Hepatocyte (in vitro differentiated cells): Measurements from ENCODE around the gene PPP1R14B. TPM values are rescaled to one million over a fixed set of nuclear protein-coding genes. Genes with fewer than 3 reads are reported as not detected.
A peak's percentile ranks its signal among the peaks of the same experiment; 100 is the strongest.

ENCODE experiments used
- DNase-seq: peaks from one replicate; pipeline ENCODE4 v3.0.0-alpha.2; 2016; ENCODE audit warnings: low spot score
- H2AFZ ChIP-seq: fragments of 200-600 bp; sonication (generic); 2 replicates; pipeline ENCODE4 v1.6.0; 2016; ENCODE audit warnings: antibody characterized with exemption, mild to moderate bottlenecking
- H3K27ac ChIP-seq: fragments of 200-600 bp; sonication (generic); 2 replicates; pipeline ENCODE4 v1.5.1; 2016; ENCODE audit warnings: mild to moderate bottlenecking
- H3K27me3 ChIP-seq: fragments of 200-600 bp; sonication (generic); 2 replicates; pipeline ENCODE4 v1.6.1; 2016
- H3K36me3 ChIP-seq: fragments of 200-600 bp; sonication (generic); replicated peaks from 2 replicates; pipeline ENCODE4 v1.5.1; 2016; ENCODE audit warnings: low read depth; ENCODE audit not compliant: insufficient read depth
- H3K4me1 ChIP-seq: fragments of 200-600 bp; sonication (generic); 2 replicates; pipeline ENCODE4 v1.5.1; 2016; ENCODE audit warnings: mild to moderate bottlenecking, moderate library complexity; ENCODE audit not compliant: insufficient read depth
- H3K4me2 ChIP-seq: fragments of 200-600 bp; sonication (generic); 2 replicates; pipeline ENCODE4 v1.6.0; 2016
- H3K4me3 ChIP-seq: fragments of 200-600 bp; sonication (generic); 2 replicates; pipeline ENCODE4 v1.5.1; 2016; ENCODE audit warnings: mild to moderate bottlenecking
- H3K79me2 ChIP-seq: fragments of 200-600 bp; sonication (generic); 2 replicates; pipeline ENCODE4 v1.6.0; 2017; ENCODE audit warnings: mild to moderate bottlenecking
- H3K9me2 ChIP-seq: fragments of 200-600 bp; sonication (generic); replicated peaks from 2 replicates; pipeline ENCODE4 v1.6.0; 2017; ENCODE audit warnings: mild to moderate bottlenecking; ENCODE audit not compliant: insufficient read depth
- H3K9me3 ChIP-seq: fragments of 200-600 bp; sonication (generic); 2 replicates; pipeline ENCODE4 v1.5.1; 2016; ENCODE audit warnings: low read depth, mild to moderate bottlenecking
- H4K20me1 ChIP-seq: fragments of 200-600 bp; sonication (generic); 2 replicates; pipeline ENCODE4 v1.6.0; 2016; ENCODE audit warnings: mild to moderate bottlenecking; ENCODE audit not compliant: insufficient read depth, poor library complexity, severe bottlenecking
- CTCF ChIP-seq: fragments of 200-600 bp; sonication (generic); IDR thresholded peaks from 2 replicates; pipeline ENCODE4 v1.5.1; 2016; ENCODE audit warnings: antibody characterized with exemption, mild to moderate bottlenecking; ENCODE audit not compliant: poor library complexity
- EZH2 ChIP-seq: fragments of 200-600 bp; sonication (generic); IDR thresholded peaks from 2 replicates; pipeline ENCODE4 v1.6.1; 2016; ENCODE audit warnings: antibody characterized with exemption, mild to moderate bottlenecking, borderline replicate concordance
- EZH2phosphoT487 ChIP-seq: fragments of 200-600 bp; sonication (generic); IDR thresholded peaks from one replicate; pipeline ENCODE4 v1.6.1; 2018; ENCODE audit warnings: antibody characterized with exemption, mild to moderate bottlenecking, low read depth, moderate library complexity; ENCODE audit not compliant: unreplicated experiment, severe bottlenecking
- WGBS: methylation state at CpG from one replicate; pipeline ENCODE4 v1.1.6; 2016; ENCODE audit warnings: low lambda C conversion rate; ENCODE audit errors: missing lambda C conversion rate; 5-methylcytosine and 5-hydroxymethylcytosine counted together
- polyA plus RNA-seq: library from polyadenylated mRNA; unstranded; fragments of >200 nt; fragmentation: Nextera tagmentation; extraction: Ambion mirVana; gene quantifications from 2 replicates; pipeline ENCODE4 v1.2.1, GENCODE V29; 2016
- total RNA-seq: library from RNA; depleted of rRNA; stranded (reverse); fragments of >200 nt; gene quantifications from 2 replicates; pipeline ENCODE4 v1.2.3, GENCODE V29; 2014

The PPP1R14B gene
- total and polyA plus RNA-seq, 2 experiments from 2014 or later, result 86.8 to 229 TPM

DNA sequence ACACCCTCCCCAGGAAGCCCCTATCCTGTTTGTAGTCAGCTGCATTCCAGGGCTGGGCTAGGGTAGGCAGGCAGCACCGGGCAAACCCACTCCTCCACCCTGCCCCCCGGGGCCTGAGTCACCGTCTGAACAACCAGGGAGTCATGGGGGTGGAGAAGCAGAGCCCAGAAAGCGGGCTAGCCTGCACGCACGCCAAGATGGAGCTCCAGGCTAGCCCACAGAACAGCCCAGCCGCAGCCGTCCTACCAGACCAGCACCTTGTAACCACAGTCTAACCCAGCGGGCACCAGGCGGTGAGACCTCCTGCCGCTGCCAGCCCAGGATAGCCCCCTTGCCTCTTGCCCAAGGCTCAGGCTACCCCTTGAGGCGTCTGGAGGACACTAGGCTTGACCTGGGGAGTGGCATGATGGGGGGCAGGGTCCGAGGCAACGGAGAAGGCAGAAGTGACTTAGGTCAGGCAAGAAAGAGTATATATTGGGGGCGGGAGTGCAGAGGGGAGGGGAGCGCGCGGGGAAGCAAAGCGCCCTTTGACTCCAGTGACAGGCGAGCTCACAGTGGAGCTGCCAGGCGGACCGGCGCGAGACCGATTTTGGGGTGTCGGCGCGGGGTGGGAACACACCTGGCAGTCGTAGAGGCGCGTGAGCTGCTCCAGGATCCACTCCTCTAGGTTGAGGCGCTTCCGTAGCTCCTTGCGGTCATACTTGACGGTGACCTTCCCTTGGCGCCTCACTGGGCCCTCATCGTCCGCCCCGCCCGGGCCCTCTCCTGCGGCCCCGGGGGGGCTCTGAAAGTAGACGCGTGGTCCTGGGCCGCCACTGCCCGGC is 734 bp downstream of the PPP1R14B start:
- no peaks in the 10 kb centered on the region for H3K9me3 ChIP-seq
- H3K4me1 ChIP-seq, result peaks cover 23% of the 10 kb centered on the region
- TF ChIP-seq EZH2, result no peak
- TF ChIP-seq EZH2phosphoT487, result no peak
- TF ChIP-seq CTCF, result no peak
- peak overlapping the region; percentile 54 for H2AFZ ChIP-seq
- no peaks in the 10 kb centered on the region for H3K36me3 ChIP-seq
- no peaks in the 10 kb centered on the region for H3K27me3 ChIP-seq
- H3K4me2 ChIP-seq, result peak overlapping the region; percentile 96
- peak overlapping the region; percentile 89 for H3K4me3 ChIP-seq
- H3K9me2 ChIP-seq, result no peaks in the 10 kb centered on the region
- peak; percentile 87 for DNase-seq
- WGBS, result 3% methylated on average over 35 of the region's 46 CpGs
- peak overlapping the region; percentile 96 for H3K27ac ChIP-seq
- peaks cover 29% of the 10 kb centered on the region for H3K79me2 ChIP-seq
- H4K20me1 ChIP-seq, result no peaks in the 10 kb centered on the region

- Histone ChIP-seq H3K9me2 (no peaks in the 10 kb centered on the region), H3K4me2 (peak overlapping the region; percentile 96), H3K79me2 (peaks cover 29% of the 10 kb centered on the region), H3K4me3 (peak overlapping the region; percentile 89), H2AFZ (no peak overlapping the region), H3K27ac (peak overlapping the region; percentile 96), H3K4me1 (peaks cover 19% of the 10 kb centered on the region), H4K20me1 (no peaks in the 10 kb centered on the region), H3K27me3 (no peaks in the 10 kb centered on the region), H3K36me3 (no peaks in the 10 kb centered on the region), H3K9me3 (no peaks in the 10 kb centered on the region)
- 25% methylated on average over 2 of the region's 6 CpGs for WGBS
- TF ChIP-seq EZH2, result no peak
- no peak for TF ChIP-seq EZH2phosphoT487
- TF ChIP-seq CTCF, result no peak
- no peak for DNase-seq
Observed at GRCh38 chr11:64245401-64245796, 1.3 kb downstream of the PPP1R14B start.

DNA sequence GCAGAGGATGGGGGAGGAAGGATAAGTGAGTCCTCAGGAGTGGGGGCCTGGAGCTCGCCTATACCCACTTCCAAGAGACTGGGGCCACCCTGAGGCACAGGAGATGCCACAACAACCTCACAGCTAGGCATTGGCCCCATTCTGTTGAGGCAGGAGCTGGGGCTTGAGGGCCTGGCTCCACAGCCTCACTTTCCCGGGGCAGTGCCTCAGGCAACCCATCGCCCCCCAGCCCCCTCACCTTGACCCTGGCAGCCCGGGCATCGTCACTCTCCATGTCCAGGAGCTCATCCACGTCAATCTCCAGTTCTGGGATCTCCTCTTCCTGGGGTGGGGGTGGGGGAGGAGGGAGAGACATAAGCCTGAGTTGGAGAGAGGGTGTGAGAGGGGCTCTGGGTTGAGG is 1.8 kb downstream of the PPP1R14B start:
- no peaks in the 10 kb centered on the region for H3K9me3 ChIP-seq
- no peak overlapping the region for H2AFZ ChIP-seq
- H3K4me2 ChIP-seq, result peak overlapping the region; percentile 96
- 69% methylated on average over 6 of the region's 6 CpGs for WGBS
- H3K36me3 ChIP-seq, result no peaks in the 10 kb centered on the region
- TF ChIP-seq CTCF, result no peak
- TF ChIP-seq EZH2, result no peak
- no peak for TF ChIP-seq EZH2phosphoT487
- DNase-seq, result no peak
- H3K4me3 ChIP-seq, result no peak overlapping the region
- peaks cover 19% of the 10 kb centered on the region for H3K4me1 ChIP-seq
- H4K20me1 ChIP-seq, result no peaks in the 10 kb centered on the region
- H3K27me3 ChIP-seq, result no peaks in the 10 kb centered on the region
- H3K79me2 ChIP-seq, result peaks cover 29% of the 10 kb centered on the region
- peak overlapping the region; percentile 96 for H3K27ac ChIP-seq
- H3K9me2 ChIP-seq, result no peaks in the 10 kb centered on the region
